CD4-positive, alpha-beta T cell treated with Interleukin-17A for 4 hours (primary cell): ENCODE results near the gene PDE7B.

Source experiments
- DNase-seq: peaks from one replicate; pipeline ENCODE4 v3.0.0-alpha.2; 2020; ENCODE audit warnings: mixed read lengths

The PDE7B gene

GRCh38 chr6:135891710-135892109 lies 40.2 kb downstream of the PDE7B start:
- no peak for DNase-seq

- no peak for DNase-seq
Observed at GRCh38 chr6:135895231-135895911, 43.9 kb downstream of the PDE7B start.

GRCh38 chr6:135897087-135897486 lies 45.6 kb downstream of the PDE7B start:
- no peak for DNase-seq

- DNase-seq = no peak
Observed at GRCh38 chr6:135901774-135902524, 50.4 kb downstream of the PDE7B start.

GRCh38 chr6:135902756-135903331 lies 51.3 kb downstream of the PDE7B start:
- DNase-seq = no peak

GRCh38 chr6:135904666-135905065 lies 53.2 kb downstream of the PDE7B start:
- DNase-seq = no peak

- DNase-seq = no peak
Observed at GRCh38 chr6:135905604-135906300, 54.3 kb downstream of the PDE7B start.

GRCh38 chr6:135906542-135906941 lies 55.0 kb downstream of the PDE7B start:
- DNase-seq = no peak

GRCh38 chr6:135906972-135907465 lies 55.5 kb downstream of the PDE7B start:
- DNase-seq = no peak

GRCh38 chr6:135909737-135910387 lies 58.4 kb downstream of the PDE7B start:
- peak; percentile 71 for DNase-seq

GRCh38 chr6:135910790-135911618 lies 59.5 kb downstream of the PDE7B start:
- DNase-seq = no peak

GRCh38 chr6:135913785-135914184 lies 62.3 kb downstream of the PDE7B start:
- no peak for DNase-seq

- DNase-seq = no peak
Observed at GRCh38 chr6:135919026-135919425, 67.5 kb downstream of the PDE7B start.

GRCh38 chr6:135920689-135921088 lies 69.2 kb downstream of the PDE7B start:
- DNase-seq = no peak

- no peak for DNase-seq
Observed at GRCh38 chr6:135921188-135921587, 69.7 kb downstream of the PDE7B start.

- DNase-seq = no peak
Observed at GRCh38 chr6:135922174-135922573, 70.7 kb downstream of the PDE7B start.

GRCh38 chr6:135922746-135923145 lies 71.2 kb downstream of the PDE7B start:
- no peak for DNase-seq

GRCh38 chr6:135932651-135933050 lies 81.2 kb downstream of the PDE7B start:
- DNase-seq = no peak

- no peak for DNase-seq
Observed at GRCh38 chr6:135935941-135936601, 84.6 kb downstream of the PDE7B start.

GRCh38 chr6:135936606-135937005 lies 85.1 kb downstream of the PDE7B start:
- no peak for DNase-seq

GRCh38 chr6:135937106-135937505 lies 85.6 kb downstream of the PDE7B start:
- no peak for DNase-seq
